ENCODE measurements around the gene TNK2. TPM values are rescaled to one million over a fixed set of nuclear protein-coding genes. Genes with fewer than 3 reads are reported as not detected.

The TNK2 gene
- total and polyA plus RNA-seq, 2 of the 13 experiments (the other 11 are each of a cell fraction or from before 2014, with no cell fraction given): 4.6 to 5.8 TPM

DNA sequence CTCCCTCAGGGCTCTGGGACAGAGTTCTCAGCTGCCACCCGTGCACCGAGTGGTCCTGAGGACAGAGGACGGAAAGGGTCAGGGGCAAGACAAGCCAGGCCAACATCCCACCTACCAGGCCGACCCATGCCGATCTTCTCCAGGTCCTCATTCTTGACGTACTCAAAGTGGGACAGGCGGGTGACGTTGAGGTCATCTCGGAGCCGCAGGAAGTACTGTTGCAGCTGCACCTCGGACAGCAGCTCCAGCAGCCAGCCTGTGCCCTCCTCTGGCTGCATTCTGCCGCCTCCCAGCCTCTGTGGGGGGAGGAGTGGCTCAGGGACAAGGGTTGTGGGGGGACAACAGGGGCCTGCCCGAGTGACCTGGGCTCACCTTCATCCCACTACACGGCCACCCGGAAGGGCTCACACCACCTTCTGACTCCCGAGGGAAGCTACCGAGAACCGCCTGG is 20.0 kb downstream of the TNK2 start:
- in situ Hi-C loops (cut with HindIII; ENCODE audit: extremely low pct_ligation_motif_present, low pct_unique_long_range_greater_than_20kb) (no loop called here), intact Hi-C loops (cut with micrococcal nuclease; ENCODE audit: unreplicated experiment) (no loop called here)
- Histone ChIP-seq H3K27ac (ENCODE audit: extremely low read length, insufficient read depth, low read length) (no peak overlapping the region), H3K9me3 (ENCODE audit: low read length) (no peaks in the 10 kb centered on the region), H3K9ac (ENCODE audit: insufficient read depth, low read depth, low read length) (no peak overlapping the region), H3K4me3 (replicated peaks in 1 of 3; ENCODE audit: insufficient read depth in 1 of 3, low read depth in 2 of 3, low read length in 3 of 3) (no peak overlapping the region), H2AFZ (ENCODE audit: low read length) (no peak overlapping the region), H3K79me2 (ENCODE audit: insufficient read depth, low read length) (no peaks in the 10 kb centered on the region), H3K4me1 (ENCODE audit: insufficient read depth, low read length) (peaks cover 47% of the 10 kb centered on the region), H4K20me1 (ENCODE audit: insufficient read depth, low read length) (no peaks in the 10 kb centered on the region), H3K36me3 (replicated peaks in 1 of 2; ENCODE audit: control insufficient read depth in 1 of 2, insufficient read depth in 2 of 2, low read length in 2 of 2) (no peaks in the 10 kb centered on the region), H3K4me2 (ENCODE audit: low read depth, low read length) (no peak overlapping the region), H3K27me3 (ENCODE audit: control insufficient read depth in 1 of 2, insufficient read depth in 2 of 2, low read length in 2 of 2) (0 out of 5 replicates have a peak, but pooled peaks cover 0 to 2% of the 10 kb centered on the region in 2 experiments)
- 89% methylated on average over 15 of the region's 18 CpGs for WGBS (ENCODE audit: low lambda C conversion rate)
- FAIRE-seq (no peak), DNase-seq (ENCODE audit: low spot score) (no peak), ATAC-seq (no peak)
- TF ChIP-seq DMAP1 (CRISPR knock-in tag; IDR thresholded peaks at IDR 0.05) (no peak), HOXA9 (CRISPR knock-in tag; IDR thresholded peaks at IDR 0.05; ENCODE audit: borderline replicate concordance) (no peak), NCOA5 (CRISPR knock-in tag; IDR thresholded peaks at IDR 0.05) (no peak), ZNF138 (CRISPR knock-in tag; IDR thresholded peaks at IDR 0.05; ENCODE audit: low read depth) (no peak), KDM3A (CRISPR knock-in tag; IDR thresholded peaks at IDR 0.05; ENCODE audit: low read depth) (no peak), NCOA2 (CRISPR knock-in tag; IDR thresholded peaks at IDR 0.05) (no peak)
- TF ChIP-seq, protein P1, sequence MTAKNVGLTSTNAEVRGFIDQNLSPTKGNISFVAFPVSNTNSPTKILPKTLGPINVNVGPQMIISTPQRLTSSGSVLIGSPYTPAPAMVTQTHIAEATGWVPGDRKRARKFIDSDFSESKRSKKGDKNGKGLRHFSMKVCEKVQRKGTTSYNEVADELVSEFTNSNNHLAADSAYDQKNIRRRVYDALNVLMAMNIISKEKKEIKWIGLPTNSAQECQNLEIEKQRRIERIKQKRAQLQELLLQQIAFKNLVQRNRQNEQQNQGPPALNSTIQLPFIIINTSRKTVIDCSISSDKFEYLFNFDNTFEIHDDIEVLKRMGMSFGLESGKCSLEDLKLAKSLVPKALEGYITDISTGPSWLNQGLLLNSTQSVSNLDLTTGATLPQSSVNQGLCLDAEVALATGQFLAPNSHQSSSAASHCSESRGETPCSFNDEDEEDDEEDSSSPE (CRISPR knock-in tag; IDR thresholded peaks at IDR 0.05): no peak
- TF ChIP-seq, protein P2, sequence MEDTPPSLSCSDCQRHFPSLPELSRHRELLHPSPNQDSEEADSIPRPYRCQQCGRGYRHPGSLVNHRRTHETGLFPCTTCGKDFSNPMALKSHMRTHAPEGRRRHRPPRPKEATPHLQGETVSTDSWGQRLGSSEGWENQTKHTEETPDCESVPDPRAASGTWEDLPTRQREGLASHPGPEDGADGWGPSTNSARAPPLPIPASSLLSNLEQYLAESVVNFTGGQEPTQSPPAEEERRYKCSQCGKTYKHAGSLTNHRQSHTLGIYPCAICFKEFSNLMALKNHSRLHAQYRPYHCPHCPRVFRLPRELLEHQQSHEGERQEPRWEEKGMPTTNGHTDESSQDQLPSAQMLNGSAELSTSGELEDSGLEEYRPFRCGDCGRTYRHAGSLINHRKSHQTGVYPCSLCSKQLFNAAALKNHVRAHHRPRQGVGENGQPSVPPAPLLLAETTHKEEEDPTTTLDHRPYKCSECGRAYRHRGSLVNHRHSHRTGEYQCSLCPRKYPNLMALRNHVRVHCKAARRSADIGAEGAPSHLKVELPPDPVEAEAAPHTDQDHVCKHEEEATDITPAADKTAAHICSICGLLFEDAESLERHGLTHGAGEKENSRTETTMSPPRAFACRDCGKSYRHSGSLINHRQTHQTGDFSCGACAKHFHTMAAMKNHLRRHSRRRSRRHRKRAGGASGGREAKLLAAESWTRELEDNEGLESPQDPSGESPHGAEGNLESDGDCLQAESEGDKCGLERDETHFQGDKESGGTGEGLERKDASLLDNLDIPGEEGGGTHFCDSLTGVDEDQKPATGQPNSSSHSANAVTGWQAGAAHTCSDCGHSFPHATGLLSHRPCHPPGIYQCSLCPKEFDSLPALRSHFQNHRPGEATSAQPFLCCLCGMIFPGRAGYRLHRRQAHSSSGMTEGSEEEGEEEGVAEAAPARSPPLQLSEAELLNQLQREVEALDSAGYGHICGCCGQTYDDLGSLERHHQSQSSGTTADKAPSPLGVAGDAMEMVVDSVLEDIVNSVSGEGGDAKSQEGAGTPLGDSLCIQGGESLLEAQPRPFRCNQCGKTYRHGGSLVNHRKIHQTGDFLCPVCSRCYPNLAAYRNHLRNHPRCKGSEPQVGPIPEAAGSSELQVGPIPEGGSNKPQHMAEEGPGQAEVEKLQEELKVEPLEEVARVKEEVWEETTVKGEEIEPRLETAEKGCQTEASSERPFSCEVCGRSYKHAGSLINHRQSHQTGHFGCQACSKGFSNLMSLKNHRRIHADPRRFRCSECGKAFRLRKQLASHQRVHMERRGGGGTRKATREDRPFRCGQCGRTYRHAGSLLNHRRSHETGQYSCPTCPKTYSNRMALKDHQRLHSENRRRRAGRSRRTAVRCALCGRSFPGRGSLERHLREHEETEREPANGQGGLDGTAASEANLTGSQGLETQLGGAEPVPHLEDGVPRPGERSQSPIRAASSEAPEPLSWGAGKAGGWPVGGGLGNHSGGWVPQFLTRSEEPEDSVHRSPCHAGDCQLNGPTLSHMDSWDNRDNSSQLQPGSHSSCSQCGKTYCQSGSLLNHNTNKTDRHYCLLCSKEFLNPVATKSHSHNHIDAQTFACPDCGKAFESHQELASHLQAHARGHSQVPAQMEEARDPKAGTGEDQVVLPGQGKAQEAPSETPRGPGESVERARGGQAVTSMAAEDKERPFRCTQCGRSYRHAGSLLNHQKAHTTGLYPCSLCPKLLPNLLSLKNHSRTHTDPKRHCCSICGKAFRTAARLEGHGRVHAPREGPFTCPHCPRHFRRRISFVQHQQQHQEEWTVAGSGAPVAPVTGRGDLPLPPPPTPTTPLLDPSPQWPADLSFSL (CRISPR knock-in tag; IDR thresholded peaks at IDR 0.05): no peak
- TF ChIP-seq, protein P3, sequence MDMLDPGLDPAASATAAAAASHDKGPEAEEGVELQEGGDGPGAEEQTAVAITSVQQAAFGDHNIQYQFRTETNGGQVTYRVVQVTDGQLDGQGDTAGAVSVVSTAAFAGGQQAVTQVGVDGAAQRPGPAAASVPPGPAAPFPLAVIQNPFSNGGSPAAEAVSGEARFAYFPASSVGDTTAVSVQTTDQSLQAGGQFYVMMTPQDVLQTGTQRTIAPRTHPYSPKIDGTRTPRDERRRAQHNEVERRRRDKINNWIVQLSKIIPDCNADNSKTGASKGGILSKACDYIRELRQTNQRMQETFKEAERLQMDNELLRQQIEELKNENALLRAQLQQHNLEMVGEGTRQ (IDR thresholded peaks at IDR 0.05; ENCODE audit: low read depth, low read length): no peak
- TF ChIP-seq, protein P3 (CRISPR knock-in tag; IDR thresholded peaks at IDR 0.05; ENCODE audit: borderline replicate concordance): no peak
- CTCF ChIA-PET (ENCODE audit: low intra/inter-chr PET ratio, low total read pairs): no interaction called here
- POLR2A ChIA-PET: no interaction called here
- BruUV-seq (replicated peaks): no TSS peak
